ENCODE measurements around the gene CHKA.

The CHKA gene

GRCh38 chr11:68065841-68066240 is 55.3 kb downstream of the CHKA start:
- no peak for DNase-seq
- peaks cover 90% of the 10 kb centered on the region for H3K36me3 ChIP-seq (ENCODE audit: insufficient read depth, low read length)
- H3K9me3 ChIP-seq (ENCODE audit: insufficient read depth, low read length, severe bottlenecking), result no peaks in the 10 kb centered on the region
- H3K27me3 ChIP-seq (ENCODE audit: insufficient read depth, low read length, poor library complexity), result no peaks in the 10 kb centered on the region
- no peak overlapping the region for H3K4me3 ChIP-seq (ENCODE audit: low read depth in 1 of 2, low read length in 2 of 2)
- no peak for TF ChIP-seq EZH2 (IDR thresholded peaks at IDR 0.05; ENCODE audit: borderline replicate concordance, low read depth, low read length, severe bottlenecking)
- TF ChIP-seq, protein P1, sequence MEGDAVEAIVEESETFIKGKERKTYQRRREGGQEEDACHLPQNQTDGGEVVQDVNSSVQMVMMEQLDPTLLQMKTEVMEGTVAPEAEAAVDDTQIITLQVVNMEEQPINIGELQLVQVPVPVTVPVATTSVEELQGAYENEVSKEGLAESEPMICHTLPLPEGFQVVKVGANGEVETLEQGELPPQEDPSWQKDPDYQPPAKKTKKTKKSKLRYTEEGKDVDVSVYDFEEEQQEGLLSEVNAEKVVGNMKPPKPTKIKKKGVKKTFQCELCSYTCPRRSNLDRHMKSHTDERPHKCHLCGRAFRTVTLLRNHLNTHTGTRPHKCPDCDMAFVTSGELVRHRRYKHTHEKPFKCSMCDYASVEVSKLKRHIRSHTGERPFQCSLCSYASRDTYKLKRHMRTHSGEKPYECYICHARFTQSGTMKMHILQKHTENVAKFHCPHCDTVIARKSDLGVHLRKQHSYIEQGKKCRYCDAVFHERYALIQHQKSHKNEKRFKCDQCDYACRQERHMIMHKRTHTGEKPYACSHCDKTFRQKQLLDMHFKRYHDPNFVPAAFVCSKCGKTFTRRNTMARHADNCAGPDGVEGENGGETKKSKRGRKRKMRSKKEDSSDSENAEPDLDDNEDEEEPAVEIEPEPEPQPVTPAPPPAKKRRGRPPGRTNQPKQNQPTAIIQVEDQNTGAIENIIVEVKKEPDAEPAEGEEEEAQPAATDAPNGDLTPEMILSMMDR (IDR thresholded peaks at IDR 0.05; ENCODE audit: borderline replicate concordance, extremely low read depth, low read length, poor library complexity, severe bottlenecking), result no peak
- no peaks in the 10 kb centered on the region for H3K79me2 ChIP-seq (ENCODE audit: insufficient read depth, low read length)
- H2AFZ ChIP-seq (ENCODE audit: low read depth, low read length), result no peak overlapping the region
- H4K20me1 ChIP-seq (ENCODE audit: insufficient read depth, low read length), result no peaks in the 10 kb centered on the region
- H3K27ac ChIP-seq (ENCODE audit: low read length), result no peak overlapping the region
- H3K9ac ChIP-seq (ENCODE audit: low read depth, low read length), result no peak overlapping the region
- ATAC-seq (ENCODE audit: insufficient read depth, low read depth), result no peak
- no peaks in the 10 kb centered on the region for H3K4me1 ChIP-seq (ENCODE audit: insufficient read depth, low read length)
- no peak overlapping the region for H3K4me2 ChIP-seq (ENCODE audit: insufficient read depth, low read length)

- peaks cover 86% of the 10 kb centered on the region for H3K36me3 ChIP-seq (ENCODE audit: insufficient read depth, low read length)
- no peak overlapping the region for H3K4me2 ChIP-seq (ENCODE audit: insufficient read depth, low read length)
- TF ChIP-seq EZH2 (IDR thresholded peaks at IDR 0.05; ENCODE audit: borderline replicate concordance, low read depth, low read length, severe bottlenecking), result no peak
- TF ChIP-seq, protein P1 (IDR thresholded peaks at IDR 0.05; ENCODE audit: borderline replicate concordance, extremely low read depth, low read length, poor library complexity, severe bottlenecking), result no peak
- H3K9ac ChIP-seq (ENCODE audit: low read depth, low read length), result no peak overlapping the region
- H4K20me1 ChIP-seq (ENCODE audit: insufficient read depth, low read length), result no peaks in the 10 kb centered on the region
- H3K79me2 ChIP-seq (ENCODE audit: insufficient read depth, low read length), result no peaks in the 10 kb centered on the region
- H3K4me3 ChIP-seq (ENCODE audit: low read depth in 1 of 2, low read length in 2 of 2), result no peak overlapping the region
- H3K27me3 ChIP-seq (ENCODE audit: insufficient read depth, low read length, poor library complexity), result no peaks in the 10 kb centered on the region
- H3K9me3 ChIP-seq (ENCODE audit: insufficient read depth, low read length, severe bottlenecking), result no peaks in the 10 kb centered on the region
- DNase-seq (no peak), ATAC-seq (ENCODE audit: insufficient read depth, low read depth) (no peak)
- H2AFZ ChIP-seq (ENCODE audit: low read depth, low read length), result no peak overlapping the region
- H3K27ac ChIP-seq (ENCODE audit: low read length), result no peak overlapping the region
- H3K4me1 ChIP-seq (ENCODE audit: insufficient read depth, low read length), result no peaks in the 10 kb centered on the region
Measured at GRCh38 chr11:68064926-68065325, 56.3 kb downstream of the CHKA start.

GRCh38 chr11:68061508-68061907 is 59.7 kb downstream of the CHKA start:
- Histone ChIP-seq H3K4me1 (ENCODE audit: insufficient read depth, low read length) (no peaks in the 10 kb centered on the region), H3K9me3 (ENCODE audit: insufficient read depth, low read length, severe bottlenecking) (no peaks in the 10 kb centered on the region), H3K4me3 (ENCODE audit: low read depth in 1 of 2, low read length in 2 of 2) (no peak overlapping the region), H3K4me2 (ENCODE audit: insufficient read depth, low read length) (no peak overlapping the region), H3K36me3 (ENCODE audit: insufficient read depth, low read length) (peaks cover 57% of the 10 kb centered on the region), H3K79me2 (ENCODE audit: insufficient read depth, low read length) (no peaks in the 10 kb centered on the region), H2AFZ (ENCODE audit: low read depth, low read length) (no peak overlapping the region), H3K27ac (ENCODE audit: low read length) (no peak overlapping the region), H3K9ac (ENCODE audit: low read depth, low read length) (no peak overlapping the region), H3K27me3 (ENCODE audit: insufficient read depth, low read length, poor library complexity) (no peaks in the 10 kb centered on the region), H4K20me1 (ENCODE audit: insufficient read depth, low read length) (0 out of 2 replicates have a peak, but pooled peaks cover 2% of the 10 kb centered on the region)
- DNase-seq (no peak), ATAC-seq (ENCODE audit: insufficient read depth, low read depth) (no peak)
- TF ChIP-seq, protein P1 (IDR thresholded peaks at IDR 0.05; ENCODE audit: borderline replicate concordance, extremely low read depth, low read length, poor library complexity, severe bottlenecking), result no peak
- TF ChIP-seq EZH2 (IDR thresholded peaks at IDR 0.05; ENCODE audit: borderline replicate concordance, low read depth, low read length, severe bottlenecking), result no peak

- Histone ChIP-seq H3K27ac (ENCODE audit: low read length) (no peak overlapping the region), H3K9ac (ENCODE audit: low read depth, low read length) (no peak overlapping the region), H4K20me1 (ENCODE audit: insufficient read depth, low read length) (0 out of 2 replicates have a peak, but pooled peaks cover 2% of the 10 kb centered on the region), H3K79me2 (ENCODE audit: insufficient read depth, low read length) (no peaks in the 10 kb centered on the region), H3K4me2 (ENCODE audit: insufficient read depth, low read length) (no peak overlapping the region), H3K27me3 (ENCODE audit: insufficient read depth, low read length, poor library complexity) (no peaks in the 10 kb centered on the region), H3K4me1 (ENCODE audit: insufficient read depth, low read length) (no peaks in the 10 kb centered on the region), H2AFZ (ENCODE audit: low read depth, low read length) (no peak overlapping the region), H3K9me3 (ENCODE audit: insufficient read depth, low read length, severe bottlenecking) (no peaks in the 10 kb centered on the region), H3K4me3 (ENCODE audit: low read depth in 1 of 2, low read length in 2 of 2) (no peak overlapping the region), H3K36me3 (ENCODE audit: insufficient read depth, low read length) (peaks cover 29% of the 10 kb centered on the region)
- TF ChIP-seq, protein P1 (IDR thresholded peaks at IDR 0.05; ENCODE audit: borderline replicate concordance, extremely low read depth, low read length, poor library complexity, severe bottlenecking), result no peak
- no peak for TF ChIP-seq EZH2 (IDR thresholded peaks at IDR 0.05; ENCODE audit: borderline replicate concordance, low read depth, low read length, severe bottlenecking)
- no peak for ATAC-seq (ENCODE audit: insufficient read depth, low read depth)
- no peak for DNase-seq
Measured at GRCh38 chr11:68057807-68058206, 63.4 kb downstream of the CHKA start.

Measured in DND-41 (cell line).